ENCODE data around the gene NAV2. TPM values are rescaled to one million over a fixed set of nuclear protein-coding genes. Genes with fewer than 3 reads are reported as not detected.

NAV2 gene
- total RNA-seq, 1 donor from 2014 or later = 10.3 TPM

DNA sequence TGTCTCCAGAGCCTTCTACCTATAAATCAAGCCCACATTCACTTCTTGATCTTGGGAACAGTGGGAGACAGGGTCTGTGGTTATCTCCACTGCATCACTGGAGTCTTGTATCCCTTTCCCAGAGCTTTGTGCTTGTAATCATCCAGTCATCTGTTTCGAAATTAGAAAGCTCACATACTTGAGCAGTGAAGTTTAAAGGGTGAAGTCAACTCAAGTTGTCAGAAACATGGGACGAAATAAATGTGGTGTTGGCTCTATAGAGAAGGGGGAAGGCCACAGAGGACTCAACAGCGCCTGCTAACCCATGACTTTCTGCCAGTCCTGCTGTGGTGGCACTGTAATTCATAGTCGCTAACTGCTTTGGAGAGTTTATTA, 250.2 kb downstream of the NAV2 start:
- ATAC-seq (ENCODE audit: low read depth) (no peak), DNase-seq (no peak)
- H3K36me3 Mint-ChIP-seq (ENCODE audit: low read depth) = no peaks in the 10 kb centered on the region
- H3K27me3 Mint-ChIP-seq = peaks cover 26% of the 10 kb centered on the region
- ChIA-PET CTCF (interaction anchor here (0.7 kb wide), 1 partner anchor 165 kb away, joined by 3 read pairs; no protein-coding TSS in a partner anchor), POLR2A (no interaction called here)
- intact Hi-C loops (cut with micrococcal nuclease) = no loop called here
- no peaks in the 10 kb centered on the region for H3K9me3 Mint-ChIP-seq
- no peak overlapping the region for H3K27ac Mint-ChIP-seq
- H3K4me3 Mint-ChIP-seq = no peak overlapping the region
- H3K4me1 Mint-ChIP-seq = peaks cover 15% of the 10 kb centered on the region
- TF ChIP-seq, protein P1, sequence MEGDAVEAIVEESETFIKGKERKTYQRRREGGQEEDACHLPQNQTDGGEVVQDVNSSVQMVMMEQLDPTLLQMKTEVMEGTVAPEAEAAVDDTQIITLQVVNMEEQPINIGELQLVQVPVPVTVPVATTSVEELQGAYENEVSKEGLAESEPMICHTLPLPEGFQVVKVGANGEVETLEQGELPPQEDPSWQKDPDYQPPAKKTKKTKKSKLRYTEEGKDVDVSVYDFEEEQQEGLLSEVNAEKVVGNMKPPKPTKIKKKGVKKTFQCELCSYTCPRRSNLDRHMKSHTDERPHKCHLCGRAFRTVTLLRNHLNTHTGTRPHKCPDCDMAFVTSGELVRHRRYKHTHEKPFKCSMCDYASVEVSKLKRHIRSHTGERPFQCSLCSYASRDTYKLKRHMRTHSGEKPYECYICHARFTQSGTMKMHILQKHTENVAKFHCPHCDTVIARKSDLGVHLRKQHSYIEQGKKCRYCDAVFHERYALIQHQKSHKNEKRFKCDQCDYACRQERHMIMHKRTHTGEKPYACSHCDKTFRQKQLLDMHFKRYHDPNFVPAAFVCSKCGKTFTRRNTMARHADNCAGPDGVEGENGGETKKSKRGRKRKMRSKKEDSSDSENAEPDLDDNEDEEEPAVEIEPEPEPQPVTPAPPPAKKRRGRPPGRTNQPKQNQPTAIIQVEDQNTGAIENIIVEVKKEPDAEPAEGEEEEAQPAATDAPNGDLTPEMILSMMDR (IDR thresholded peaks at IDR 0.05) = no peak

DNA sequence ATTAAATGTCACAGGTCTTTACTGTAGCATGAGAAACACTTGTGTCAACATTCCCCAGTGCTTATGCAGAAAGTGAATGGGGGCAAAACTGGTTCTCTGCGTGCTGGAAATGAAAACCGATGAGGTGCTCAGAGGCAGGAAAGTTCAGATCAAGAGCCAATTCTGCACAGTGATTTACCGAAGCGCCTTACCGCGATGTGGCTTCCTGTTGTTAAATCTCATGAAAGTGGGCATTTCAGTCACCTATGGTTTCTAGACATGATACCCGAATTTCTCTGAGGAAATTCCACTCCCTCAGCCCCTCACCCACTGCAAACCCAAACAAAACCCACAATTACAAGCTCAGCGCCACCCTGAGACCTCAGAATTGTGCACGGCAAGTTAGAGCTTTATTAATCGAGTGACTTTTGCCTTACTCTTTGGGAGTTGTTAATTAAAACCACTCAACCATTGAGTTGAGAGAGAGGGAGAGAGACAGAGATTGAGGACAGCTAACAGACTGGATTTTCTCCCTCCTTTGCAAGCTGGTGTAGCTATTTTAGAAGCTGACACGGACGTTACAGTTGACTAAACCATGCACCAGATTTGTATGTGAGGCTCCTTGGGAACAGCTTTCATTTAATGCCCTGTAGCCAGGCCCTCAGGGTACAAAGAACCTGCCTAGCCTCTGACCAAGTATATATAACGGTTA, 251.2 kb downstream of the NAV2 start:
- H3K27me3 Mint-ChIP-seq = peaks cover 27% of the 10 kb centered on the region
- ChIA-PET CTCF (interaction anchor here (0.8 to 1.2 kb wide), 3 partner anchors 12 to 13 kb away, joined by 3 read pairs; no protein-coding TSS in a partner anchor), POLR2A (no interaction called here)
- no peak for DNase-seq
- no peaks in the 10 kb centered on the region for H3K9me3 Mint-ChIP-seq
- no peak for ATAC-seq (ENCODE audit: low read depth)
- intact Hi-C loops (cut with micrococcal nuclease) = no loop called here
- H3K4me1 Mint-ChIP-seq = peaks cover 15% of the 10 kb centered on the region
- H3K27ac Mint-ChIP-seq = no peak overlapping the region
- H3K4me3 Mint-ChIP-seq = no peak overlapping the region
- TF ChIP-seq, protein P1 (IDR thresholded peaks at IDR 0.05) = no peak
- H3K36me3 Mint-ChIP-seq (ENCODE audit: low read depth) = no peaks in the 10 kb centered on the region

DNA sequence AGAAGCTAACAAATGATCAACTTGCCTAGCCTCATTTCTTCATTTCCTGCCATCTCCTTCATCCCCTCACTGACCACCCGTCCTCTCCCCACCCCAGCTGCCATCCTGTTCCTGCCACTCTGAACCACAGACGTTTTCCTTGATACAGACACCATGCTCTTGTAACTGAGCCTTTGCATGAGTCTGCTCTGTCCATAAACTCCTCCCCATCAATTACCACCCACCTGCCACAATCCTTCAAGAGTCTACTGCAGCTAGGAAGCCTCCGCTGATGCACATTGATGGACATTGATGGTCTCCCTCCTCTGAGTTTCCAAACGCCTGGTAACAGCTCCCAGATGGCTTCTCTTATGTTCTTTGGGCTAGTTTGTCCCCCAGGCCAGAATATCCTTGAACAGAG, 253.8 kb downstream of the NAV2 start:
- Mint-ChIP-seq H3K4me1 (peaks cover 15% of the 10 kb centered on the region), H3K27ac (no peak overlapping the region), H3K27me3 (peaks cover 34% of the 10 kb centered on the region), H3K36me3 (ENCODE audit: low read depth) (no peaks in the 10 kb centered on the region), H3K9me3 (no peaks in the 10 kb centered on the region), H3K4me3 (no peak overlapping the region)
- intact Hi-C loops (cut with micrococcal nuclease) = no loop called here
- ChIA-PET CTCF (no interaction called here), POLR2A (no interaction called here)
- TF ChIP-seq, protein P1 (IDR thresholded peaks at IDR 0.05) = no peak
- DNase-seq (no peak), ATAC-seq (ENCODE audit: low read depth) (no peak)

DNA sequence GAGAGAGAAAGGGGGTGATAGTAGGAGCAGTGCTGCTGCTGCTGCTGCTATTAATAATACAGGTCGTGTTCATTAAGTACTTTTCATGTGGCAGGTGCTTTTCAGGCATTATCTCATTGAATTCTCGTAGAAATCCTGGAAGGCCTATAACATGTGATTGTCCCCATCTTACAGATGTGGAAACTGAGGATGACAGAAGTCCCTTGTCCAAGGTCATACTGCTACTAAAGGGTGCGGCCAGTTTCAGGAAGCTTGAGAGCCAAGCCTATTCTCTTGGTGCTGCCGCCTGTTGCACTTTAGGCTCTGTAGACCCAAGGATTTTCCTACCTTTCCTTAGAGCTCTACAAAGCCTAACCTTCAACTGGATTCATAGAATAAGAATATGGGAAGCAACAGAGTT, 254.3 kb downstream of the NAV2 start:
- ChIA-PET POLR2A (no interaction called here), CTCF (no interaction called here)
- H3K27ac Mint-ChIP-seq = no peak overlapping the region
- H3K4me1 Mint-ChIP-seq = peaks cover 15% of the 10 kb centered on the region
- DNase-seq (no peak), ATAC-seq (ENCODE audit: low read depth) (no peak)
- H3K36me3 Mint-ChIP-seq (ENCODE audit: low read depth) = no peaks in the 10 kb centered on the region
- peaks cover 33% of the 10 kb centered on the region for H3K27me3 Mint-ChIP-seq
- no peak overlapping the region for H3K4me3 Mint-ChIP-seq
- intact Hi-C loops (cut with micrococcal nuclease) = no loop called here
- H3K9me3 Mint-ChIP-seq = no peaks in the 10 kb centered on the region
- TF ChIP-seq, protein P1 (IDR thresholded peaks at IDR 0.05) = no peak

DNA sequence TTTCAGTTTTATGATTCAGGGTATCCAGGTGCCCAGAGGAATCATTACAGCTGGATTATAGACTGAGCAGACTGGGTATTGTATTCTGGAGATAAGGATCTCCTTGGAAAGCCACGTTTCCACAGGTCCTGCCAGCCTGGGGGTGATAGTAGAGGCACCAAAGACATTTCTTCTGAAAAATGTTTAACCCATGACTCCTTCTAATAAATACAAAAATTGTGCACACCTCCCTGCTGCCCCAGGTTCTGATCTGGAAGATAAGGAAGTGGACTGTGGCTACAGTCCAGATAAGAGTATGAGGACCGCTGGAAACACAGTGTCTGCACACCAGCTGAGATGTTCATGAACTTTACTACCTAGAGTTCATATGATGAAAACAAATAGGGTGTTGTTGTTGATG, 255.2 kb downstream of the NAV2 start:
- DNase-seq (no peak), ATAC-seq (ENCODE audit: low read depth) (no peak)
- no peak overlapping the region for H3K27ac Mint-ChIP-seq
- H3K4me1 Mint-ChIP-seq = peaks cover 15% of the 10 kb centered on the region
- ChIA-PET POLR2A (no interaction called here), CTCF (no interaction called here)
- intact Hi-C loops (cut with micrococcal nuclease) = no loop called here
- H3K4me3 Mint-ChIP-seq = no peak overlapping the region
- no peaks in the 10 kb centered on the region for H3K36me3 Mint-ChIP-seq (ENCODE audit: low read depth)
- peaks cover 40% of the 10 kb centered on the region for H3K27me3 Mint-ChIP-seq
- TF ChIP-seq, protein P1 (IDR thresholded peaks at IDR 0.05) = no peak
- no peaks in the 10 kb centered on the region for H3K9me3 Mint-ChIP-seq

All from activated B cell treated with CpG ODN at 0.5 μM for 24 hours (primary cell).